Hematopoietic multipotent progenitor cell treated with erythropoietin and hydrocortisone succinate and interleukin-3 and kit ligand, for 8 days (in vitro differentiated cells): ENCODE results near the gene SGCD.

Experiments used
- DNase-seq: peaks from one replicate; pipeline ENCODE4 v3.0.0-alpha.2; 2015

The SGCD gene

DNA sequence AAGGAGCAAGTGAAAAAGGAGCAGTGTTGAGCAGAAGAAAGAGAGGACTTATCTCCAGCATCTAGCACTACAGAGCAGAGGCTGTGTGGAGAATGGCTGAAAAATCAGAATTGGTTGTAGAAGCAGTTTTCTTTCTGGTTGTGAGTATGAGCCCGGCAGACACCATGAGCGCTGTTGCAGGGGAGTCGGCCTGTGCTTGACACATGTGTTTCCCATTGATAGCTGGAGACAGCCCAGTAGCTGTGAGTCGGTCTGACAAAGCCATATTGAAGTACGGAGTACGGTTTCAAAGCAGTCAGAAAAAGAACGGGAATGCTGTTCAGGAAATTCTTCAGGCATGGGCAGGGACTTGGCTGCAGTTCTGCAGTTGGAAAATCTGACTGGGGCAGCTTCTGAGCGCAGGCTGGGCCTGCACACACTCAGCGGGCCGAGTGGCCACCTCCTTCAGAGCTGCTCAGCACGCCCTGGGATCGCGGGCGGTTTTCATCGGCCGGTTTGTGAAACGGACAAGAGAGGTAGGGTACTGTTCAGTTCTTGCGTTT is at the start of gene SGCD:
Gene SGCD (plus strand): TSS at position 447 of the 542 bp plus-strand sequence.
- DNase-seq: no peak

DNA sequence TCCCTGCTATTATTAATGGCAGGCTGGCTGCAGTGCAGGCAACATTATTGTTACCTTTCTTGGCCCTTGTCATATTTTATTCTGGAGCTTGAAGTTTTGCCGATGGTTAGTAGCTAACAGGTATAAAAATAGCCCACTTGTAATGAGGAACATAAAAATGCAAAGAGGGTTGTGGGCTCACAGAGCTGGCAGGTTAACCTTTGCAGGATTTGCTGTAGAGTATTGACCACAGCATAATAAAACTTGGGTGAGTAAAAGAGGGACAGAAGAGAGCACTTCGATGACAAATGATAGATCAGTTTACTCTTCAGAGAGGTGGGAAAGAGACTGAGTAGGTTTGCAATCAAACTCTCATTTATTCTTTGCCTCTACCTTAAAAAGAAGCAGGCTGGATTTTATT is 49.7 kb upstream of the SGCD start:
- DNase-seq: no peak

DNA sequence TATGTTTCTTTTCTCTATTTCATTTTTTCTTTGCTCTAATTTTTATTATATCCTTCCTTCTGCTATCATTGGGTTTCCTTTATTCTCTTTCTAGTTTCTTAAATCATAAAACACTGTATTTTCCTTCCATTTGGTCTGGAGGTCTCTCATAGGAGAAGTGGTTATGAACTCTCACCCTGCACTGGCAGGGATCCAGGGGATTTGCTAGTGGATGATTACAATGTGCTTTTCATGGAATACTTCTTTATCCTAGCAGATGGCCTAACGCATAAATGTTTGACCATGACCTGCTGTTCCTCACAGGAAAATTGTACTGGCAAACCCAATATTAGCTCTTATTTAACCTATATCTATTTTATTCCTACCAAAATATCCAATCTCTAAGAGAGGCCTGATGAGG is 31.5 kb upstream of the SGCD start:
- no peak for DNase-seq

DNA sequence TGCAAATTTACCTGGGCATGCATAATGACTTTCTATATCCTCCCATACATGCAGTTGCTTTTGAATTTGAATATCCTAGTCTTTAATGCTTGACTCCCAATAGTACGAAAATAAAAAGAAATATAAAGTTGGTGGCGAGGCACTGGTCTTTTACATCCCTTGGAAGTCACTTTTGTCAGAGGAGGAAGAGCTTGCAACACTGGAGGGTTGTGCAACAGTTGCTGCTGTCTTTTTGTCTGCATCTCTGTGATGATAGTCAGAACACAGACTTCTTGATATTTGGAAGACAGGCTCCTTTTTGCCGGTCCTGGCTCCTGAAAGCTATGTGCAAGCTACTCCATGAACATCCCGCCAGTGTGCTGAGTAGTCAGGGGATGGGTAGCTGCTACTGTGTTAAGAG is 16.8 kb upstream of the SGCD start:
- no peak for DNase-seq

DNA sequence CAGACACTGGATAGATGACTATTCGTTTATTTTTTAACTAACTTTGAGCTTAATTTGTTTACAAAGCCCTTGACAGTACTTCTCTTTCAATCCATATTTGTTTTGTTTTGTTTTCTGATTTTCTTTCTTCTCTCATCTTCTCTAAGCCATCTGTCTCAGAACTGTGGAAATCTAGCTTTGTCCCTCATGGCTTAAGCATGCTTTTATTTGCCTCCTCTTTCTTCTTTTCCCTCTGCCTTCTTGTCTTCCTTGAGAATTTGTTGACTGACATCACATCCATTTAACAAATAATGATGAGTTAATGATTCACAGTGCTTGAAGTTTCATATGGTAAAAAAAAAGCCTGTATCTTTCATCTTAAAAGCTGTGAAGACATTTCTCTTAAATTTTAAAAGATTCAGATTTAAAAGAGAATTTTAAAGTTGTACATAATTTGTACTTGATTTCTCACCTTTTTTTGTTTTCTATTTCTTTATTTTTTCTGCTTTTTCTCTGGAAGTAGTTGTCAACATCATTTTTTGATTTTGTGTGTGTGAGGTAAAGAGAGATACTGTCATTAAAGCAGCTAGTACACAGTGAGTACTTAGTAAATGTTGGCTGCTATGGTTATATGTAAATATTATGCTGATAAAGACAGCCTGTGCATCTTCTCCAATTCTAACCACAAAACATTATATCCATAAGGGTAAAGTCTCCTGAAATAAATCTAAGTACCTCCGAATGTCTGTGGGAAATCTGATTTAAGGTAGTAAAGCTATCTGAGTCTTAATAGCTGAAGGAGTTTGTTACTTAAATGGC is 13.9 kb upstream of the SGCD start:
- no peak for DNase-seq

DNA sequence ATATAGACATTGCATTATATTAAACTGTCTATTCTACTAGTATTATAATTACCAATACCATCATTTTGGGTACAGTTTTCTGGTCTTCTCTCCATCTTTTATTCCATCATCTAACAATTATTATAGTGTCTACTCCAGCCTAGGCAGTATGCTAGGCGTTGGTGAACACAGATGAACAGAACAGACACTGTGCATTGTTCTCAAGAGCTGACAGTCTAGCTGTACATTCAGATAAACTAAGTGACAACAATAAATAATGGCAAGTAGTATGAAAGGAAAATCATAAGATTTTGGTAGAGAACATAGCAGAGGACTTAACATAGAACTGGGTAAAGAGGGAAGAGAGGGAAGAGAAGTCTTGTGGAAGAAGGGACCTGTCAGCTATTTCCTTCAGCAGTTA is 12.5 kb upstream of the SGCD start:
- DNase-seq: no peak

DNA sequence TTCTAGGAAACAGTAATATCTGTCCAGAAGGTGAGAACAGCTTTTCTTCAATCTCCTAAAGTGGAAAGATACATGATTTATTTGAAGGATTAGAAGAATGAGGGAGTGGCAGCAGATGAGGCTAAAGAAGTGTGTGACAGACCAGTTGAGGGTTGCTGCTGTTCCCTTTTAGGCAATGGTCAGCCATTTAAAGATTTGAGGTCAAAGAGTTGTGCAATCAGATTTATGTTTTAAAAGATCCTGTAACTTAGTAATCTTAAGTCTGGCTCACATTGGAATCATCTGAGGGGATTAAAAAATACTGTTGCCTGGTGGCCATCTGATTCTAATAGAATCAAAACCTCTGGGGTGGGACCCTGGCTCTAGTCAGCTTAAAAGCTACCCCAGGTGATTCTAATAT is 4.3 kb upstream of the SGCD start:
- no peak for DNase-seq

DNA sequence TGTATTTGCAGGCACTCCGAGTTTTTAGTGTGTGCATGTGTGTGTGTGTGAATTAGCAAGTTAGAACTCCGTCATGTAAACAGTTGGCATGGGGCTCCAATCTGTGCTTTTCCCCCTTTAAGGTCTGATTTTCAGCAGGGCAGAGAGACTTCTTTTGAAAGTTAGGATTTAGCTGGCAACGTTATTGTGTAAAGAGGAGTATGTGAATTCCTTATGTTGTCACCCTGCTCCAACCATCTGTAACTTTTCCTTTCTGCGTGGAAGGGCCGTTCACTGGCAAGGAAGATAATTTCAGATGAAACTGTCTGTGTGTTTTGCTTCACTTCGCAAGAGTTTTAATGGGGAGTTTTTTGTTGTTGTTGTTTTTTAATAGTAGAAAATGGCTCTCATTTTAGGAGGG is 332 bp downstream of the SGCD start:
- no peak for DNase-seq

DNA sequence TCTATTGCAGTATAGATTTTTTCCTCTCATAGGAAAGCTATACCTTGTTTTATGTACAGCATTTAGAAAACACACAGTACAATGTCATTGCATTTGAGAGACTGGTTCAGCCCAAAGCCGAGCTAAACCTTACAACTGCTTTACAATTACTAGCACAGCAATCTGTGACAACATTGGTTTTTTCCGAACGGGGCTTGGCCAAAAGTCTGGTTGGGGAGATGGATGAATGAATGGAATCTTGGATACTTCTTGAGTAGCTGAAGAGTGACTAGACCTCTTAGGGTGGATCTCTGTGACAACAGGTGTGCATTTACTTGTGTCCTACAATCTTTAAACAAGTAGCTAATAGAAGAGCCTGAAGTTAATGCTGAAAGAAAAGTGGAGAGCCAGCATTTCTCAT is 1.2 kb downstream of the SGCD start:
- DNase-seq: no peak

DNA sequence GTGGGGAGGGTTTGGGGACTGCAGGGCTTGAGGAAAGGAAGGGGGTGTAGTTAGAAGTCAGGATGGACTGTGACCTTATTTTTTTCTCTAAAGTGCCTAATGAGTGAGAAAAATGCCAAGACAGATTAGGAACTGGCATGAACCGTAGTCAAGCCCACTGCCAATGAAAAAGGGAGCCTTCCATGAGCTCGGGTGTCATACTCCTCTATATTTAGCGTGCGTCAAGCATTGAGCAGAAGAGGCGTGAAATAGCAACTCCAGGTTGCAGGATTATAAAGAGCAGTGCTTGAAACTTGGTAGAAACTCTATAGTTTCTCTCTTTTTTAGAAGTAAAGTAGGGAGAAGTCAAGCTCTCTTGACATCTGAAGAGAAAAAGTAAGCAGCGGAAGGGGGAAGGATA is 1.8 kb downstream of the SGCD start:
- no peak for DNase-seq

DNA sequence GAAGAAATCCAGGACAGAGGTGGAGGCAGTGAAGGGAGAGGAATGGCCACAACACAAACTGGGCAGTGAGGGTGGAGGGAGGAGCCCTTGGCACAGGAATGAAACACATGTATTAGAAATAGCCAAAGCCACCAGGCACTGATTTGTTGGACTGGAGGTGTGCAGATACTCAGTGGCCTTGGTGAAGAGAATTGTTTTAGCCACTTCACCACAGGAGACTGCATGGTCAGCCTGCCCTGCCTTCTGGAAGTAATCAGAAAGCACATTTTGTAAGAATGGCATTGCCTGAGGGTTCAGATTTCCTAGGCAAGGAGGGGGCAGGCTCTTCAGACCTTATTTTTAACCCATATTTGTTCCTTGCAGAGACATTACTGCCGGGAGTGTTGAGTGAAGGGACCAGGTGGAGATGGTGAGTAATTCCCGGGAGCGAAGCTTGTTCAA is 2.2 kb downstream of the SGCD start:
- DNase-seq: no peak

DNA sequence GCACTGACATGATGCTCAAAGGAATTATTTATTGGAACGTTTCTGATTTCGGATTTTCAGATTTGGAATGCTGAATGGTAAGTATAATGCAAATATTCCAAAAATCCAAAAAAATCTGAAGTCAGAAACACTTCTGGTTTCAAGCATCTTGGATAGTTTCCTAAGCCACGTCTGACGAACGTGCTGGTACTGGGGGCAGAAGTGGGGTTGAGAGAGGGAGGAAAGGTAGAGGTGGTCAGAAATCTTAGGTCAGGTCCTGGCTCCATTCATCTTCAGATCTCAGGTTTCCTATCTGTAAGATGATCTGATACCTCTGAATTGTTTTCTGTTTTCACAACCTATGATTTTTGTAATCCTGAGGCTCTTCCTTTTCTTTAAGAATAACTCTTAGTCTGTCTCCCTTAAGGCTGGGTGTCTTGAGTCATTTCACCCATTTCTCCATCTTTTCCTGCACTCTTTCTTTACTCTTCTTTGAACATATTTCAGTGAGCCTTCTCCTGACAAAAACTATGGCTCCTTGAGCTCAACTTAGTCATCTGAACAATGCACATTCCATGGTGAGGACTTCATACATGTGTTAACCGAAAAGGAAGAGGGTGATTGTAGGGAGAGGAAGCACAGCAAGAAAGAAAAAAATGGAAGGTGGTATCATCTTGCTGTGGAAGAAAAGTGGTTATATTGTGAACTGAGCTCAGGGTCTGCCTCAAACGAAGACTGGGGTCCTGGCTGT is 3.3 kb downstream of the SGCD start:
- no peak for DNase-seq

DNA sequence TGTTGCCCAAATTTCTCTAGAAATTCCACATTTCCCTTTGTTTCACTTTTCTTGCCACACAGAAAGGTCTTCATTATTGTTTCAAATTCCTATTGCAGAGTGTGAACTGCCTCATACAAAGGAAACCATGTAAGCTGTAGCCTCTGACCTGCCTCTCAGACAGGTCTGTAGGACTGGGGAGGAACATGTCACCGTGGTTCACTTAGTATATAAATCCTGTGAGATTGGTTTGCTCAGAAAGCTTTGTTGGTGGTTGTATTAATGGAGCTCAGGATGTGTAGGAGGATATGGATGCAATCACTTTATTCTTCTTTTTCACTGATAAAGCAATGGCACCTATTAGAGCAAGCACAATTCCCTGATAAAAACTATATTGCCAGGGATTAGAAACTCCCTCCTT is 4.2 kb downstream of the SGCD start:
- DNase-seq: no peak

DNA sequence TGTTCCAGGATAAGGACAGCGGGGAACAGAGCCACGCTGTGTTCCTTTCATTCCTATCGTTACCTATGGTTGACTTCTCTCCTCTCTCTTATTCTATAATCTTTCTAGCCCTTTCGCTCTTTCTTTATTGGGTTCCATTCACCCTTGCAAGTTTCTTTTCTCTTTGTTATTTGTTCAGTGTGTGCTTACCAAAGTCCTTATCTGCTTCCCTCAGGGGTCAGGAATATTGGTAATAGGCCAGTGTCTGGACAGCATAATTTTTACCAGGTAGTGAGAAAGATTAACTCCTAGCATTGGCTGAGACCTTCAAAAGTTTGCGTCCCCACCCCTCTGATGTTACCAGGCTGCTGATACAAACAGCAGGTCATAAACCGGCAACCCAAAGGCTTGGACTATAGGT is 4.9 kb downstream of the SGCD start:
- DNase-seq: no peak

DNA sequence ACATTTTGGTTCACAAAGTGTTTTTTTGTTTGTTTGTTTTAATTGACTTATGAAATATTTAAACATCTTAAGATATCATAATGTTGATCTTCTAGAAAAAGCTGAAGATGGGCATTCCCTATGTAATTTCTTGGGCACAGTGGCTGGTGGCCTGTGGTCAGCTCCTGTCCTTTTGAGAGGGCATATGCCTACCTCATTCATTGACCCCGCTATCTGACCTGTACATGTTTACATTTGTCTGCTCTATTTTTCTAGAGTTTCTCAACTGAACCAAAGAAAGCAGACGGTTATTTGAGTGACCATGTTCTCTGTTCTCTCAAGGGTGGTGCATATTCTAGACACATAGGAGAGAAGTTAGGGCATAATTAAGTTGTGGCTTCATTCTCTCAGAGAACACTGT is 5.3 kb downstream of the SGCD start:
- DNase-seq: no peak

DNA sequence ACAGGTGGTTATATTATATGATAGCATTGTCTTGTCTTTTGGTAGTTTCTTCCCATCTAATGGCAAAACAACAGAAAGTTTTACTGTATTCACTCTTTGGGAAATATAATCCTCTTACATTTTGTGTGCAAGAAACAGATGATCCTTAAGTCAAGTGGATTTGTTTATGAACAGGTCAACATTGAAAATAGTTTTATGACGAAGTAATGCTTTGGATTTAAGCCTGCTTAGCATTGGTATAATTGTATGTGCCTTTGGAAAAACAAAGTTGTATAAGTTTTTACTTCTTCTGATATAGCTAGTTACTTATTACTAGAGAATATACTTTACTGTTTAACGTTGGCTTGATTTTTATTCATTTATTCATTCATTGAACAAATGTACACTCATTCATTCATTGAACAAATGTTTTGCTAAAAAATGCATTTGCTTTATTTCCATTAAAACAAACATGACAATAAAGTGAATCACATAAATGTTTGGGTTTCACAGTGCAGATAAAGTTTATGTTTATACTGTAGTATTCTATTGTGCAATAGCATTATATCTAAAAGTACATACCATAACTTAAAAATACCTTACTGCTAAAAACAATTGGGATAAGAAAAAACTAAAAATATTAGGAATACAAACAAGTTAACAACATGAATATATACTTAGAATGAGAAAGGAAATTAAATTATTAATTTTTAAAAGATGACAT is 12.3 kb downstream of the SGCD start:
- DNase-seq: no peak

DNA sequence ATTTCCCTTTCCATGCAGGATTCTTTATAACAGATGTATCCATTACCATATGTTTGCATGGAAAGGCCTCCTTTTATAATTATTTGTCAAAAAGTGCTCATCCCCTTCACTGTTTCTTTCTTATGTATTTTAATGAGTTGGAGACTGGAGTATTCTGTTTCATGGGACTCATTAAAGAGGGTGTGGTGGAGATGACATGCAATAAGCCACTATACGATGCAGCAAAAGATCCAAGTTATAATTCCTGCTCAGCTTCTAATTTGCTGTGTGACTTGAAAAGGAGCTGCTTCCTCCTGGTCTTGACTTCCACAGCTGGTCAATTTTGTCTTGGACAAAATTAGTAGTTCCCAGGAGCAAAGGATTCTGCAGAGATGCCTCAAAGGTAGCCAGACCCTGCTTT is 13.9 kb downstream of the SGCD start:
- no peak for DNase-seq

DNA sequence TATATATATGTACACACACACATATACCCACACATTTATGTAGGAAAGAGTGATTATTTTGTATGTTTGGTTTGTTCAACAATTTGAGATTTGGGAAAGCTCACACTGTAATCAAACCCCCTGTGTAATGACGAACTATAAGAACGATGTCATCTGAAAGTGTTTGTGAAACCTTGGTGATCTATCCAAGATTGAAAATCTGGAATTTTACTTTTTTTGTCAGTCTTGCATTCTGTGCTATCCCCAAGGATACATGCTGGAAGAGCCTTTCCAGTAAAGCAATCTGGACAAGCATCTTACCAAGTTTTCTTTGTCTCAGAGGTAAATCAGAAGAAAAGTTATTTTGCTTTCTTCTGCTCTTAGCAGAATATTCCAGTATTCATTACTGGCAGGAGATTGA is 23.3 kb downstream of the SGCD start:
- no peak for DNase-seq

DNA sequence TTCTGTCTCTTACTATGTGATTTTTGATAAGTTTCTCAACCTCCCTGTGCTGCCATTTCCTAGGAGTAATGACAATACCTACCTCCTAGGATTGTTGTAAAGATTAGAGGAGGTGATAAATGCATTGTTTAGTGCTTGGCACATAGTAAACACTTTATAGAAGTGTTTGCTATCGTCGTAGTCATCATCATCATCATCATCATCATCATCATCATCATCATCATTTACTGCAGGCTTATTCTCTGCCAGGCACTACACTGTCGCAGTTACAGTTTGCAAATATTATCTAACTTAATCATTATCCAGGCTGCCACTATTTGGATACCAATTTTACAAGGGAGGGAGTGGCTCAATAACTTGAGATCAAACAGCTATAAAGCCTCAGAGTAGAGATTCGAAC is 24.5 kb downstream of the SGCD start:
- DNase-seq: no peak

DNA sequence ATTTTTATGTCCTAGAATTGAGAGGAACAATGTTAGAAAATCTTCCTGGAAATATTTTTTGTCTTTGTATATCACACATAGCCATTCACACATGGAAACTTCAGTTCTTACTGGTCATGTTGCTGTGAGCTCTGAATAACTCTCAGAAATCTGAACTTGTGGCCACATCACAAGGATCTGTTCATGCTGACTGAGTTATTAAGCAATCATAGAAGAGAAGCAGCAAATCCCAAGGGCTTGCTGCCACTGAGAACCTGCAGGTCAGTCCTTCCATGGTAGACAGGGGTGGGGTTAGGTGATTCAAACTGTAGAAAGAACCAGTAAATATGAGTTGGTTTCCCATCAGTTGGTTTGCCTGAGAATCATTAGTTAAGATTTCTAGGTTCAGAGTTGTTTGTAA is 27.6 kb downstream of the SGCD start:
- no peak for DNase-seq

DNA sequence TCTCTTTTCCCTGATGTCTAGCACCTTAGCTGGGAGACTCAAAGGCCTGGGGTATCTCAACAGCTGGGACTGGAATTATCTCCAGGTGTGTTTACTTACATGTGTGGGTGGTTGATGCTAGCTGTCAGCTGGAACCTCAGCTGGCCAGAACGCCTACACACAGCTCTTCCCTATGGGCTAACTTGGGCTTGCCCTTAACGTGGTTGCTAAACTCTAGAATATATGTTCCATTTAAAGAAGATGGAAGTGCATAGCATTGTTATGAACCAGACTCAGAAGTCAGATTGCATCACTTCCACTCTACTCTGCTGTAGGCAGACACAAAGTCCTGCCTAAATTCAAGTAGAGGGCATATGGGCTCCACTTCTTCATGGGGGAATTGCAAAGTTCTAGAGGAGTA is 29.3 kb downstream of the SGCD start:
- DNase-seq: no peak

DNA sequence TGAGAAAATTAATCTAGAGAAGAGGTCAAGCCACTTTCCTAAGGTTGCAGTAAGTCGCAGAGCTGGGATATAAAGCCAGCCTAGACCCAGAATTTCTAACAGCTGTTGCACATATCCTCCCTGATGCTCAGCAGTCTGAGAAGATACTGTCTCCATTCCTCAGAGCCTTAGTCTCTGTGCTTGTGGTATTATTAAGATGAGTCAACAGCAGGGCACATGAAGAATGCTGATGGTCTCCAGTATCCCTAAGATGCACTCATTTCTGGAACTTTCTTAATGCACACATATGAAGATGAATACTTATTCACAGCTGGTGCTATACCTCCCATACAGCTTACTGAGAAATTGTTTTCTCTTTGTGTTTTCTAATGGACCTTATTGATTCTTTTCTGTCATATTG is 32.5 kb downstream of the SGCD start:
- no peak for DNase-seq

DNA sequence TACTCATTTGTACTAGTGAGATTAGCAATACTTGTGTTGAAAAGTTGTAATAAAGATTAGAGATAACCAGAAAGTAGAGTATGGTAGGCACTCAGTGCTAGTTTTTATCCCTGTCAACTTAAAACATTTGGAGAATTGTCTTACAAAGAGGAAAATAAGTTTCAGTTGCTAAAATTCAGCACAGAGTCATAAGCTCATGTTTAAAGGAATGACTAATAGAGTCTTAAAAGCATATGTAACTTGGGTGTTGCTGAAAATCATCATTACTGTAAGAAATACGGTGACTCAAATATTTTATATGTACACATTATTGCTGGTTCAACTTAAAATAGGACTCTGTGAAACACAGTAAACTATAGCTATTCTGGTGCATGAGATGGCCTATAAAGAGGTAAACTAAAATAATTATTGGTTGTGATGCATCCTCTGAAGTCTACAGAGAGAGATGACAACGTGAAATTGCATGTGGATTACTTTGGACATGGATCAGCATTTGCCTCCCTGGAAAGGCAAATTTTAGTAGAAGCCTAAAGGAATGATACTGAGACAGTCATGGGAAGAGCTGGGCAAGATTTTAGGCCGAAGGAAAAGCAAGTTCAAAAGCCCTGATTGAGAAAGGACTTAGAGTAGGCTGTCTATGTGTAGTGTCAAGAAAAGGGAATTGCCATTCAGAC is 34.6 kb downstream of the SGCD start:
- no peak for DNase-seq
